Thyroid gland (tissue), 4 donors: Measurements from ENCODE around the gene NDST1. TPM values are rescaled to one million over a fixed set of nuclear protein-coding genes. Genes with fewer than 3 reads are reported as not detected.

ENCODE experiments used
- DNase-seq, 2 donors: peaks; one replicate each; pipeline ENCODE4 v3.0.0-alpha.2; 2019
- H3K27ac ChIP-seq, 3 donors: fragments of 200-600 bp; sonication (generic); 1 replicate in 2 of 3; 2 replicates in 1 of 3; pipeline ENCODE4 v1.5.1; 2016 to 2019; ENCODE audit warnings: mild to moderate bottlenecking in 1 of 3, moderate library complexity in 1 of 3
- H3K27me3 ChIP-seq: fragments of 200-600 bp; sonication (generic); one replicate; pipeline ENCODE4 v1.5.1; 2019
- H3K36me3 ChIP-seq, 2 donors: fragments of 200-600 bp; sonication (generic); one replicate each; pipeline ENCODE4 v1.5.1; 2016 to 2019
- H3K4me1 ChIP-seq, 2 donors: fragments of 200-600 bp; sonication (generic); one replicate each; pipeline ENCODE4 v1.5.1; 2017 to 2019
- H3K4me3 ChIP-seq, 3 donors: fragments of 200-600 bp; sonication (generic); replicated peaks in 1 of 3; 1 replicate in 2 of 3; 2 replicates in 1 of 3; pipeline ENCODE4 v1.5.1; 2016; ENCODE audit warnings: mild to moderate bottlenecking in 1 of 3
- H3K9me3 ChIP-seq: fragments of 200-600 bp; sonication (generic); one replicate; pipeline ENCODE4 v1.5.1; 2017
- POLR2A ChIP-seq, 2 donors: fragments of 450-650 bp; IDR thresholded peaks; one replicate each; pipeline ENCODE4 v1.6.1; 2017; ENCODE audit warnings: antibody characterized with exemption in 2 of 2, mild to moderate bottlenecking in 2 of 2, moderate library complexity in 1 of 2
- WGBS, 2 donors: methylation state at CpG; one replicate each; pipeline ENCODE4 v1.1.5; 2017; 5-methylcytosine and 5-hydroxymethylcytosine counted together
- intact Hi-C: fragments of 100-400 bp; cut with DNase I; formaldehyde crosslinking; loops from one replicate; pipeline ENCODE4 v1.15.1; 2023
- total RNA-seq, 4 donors: library from RNA; depleted of rRNA; stranded (reverse); fragments of >200 nt; gene quantifications; one replicate each; pipeline ENCODE4 v1.2.3, GENCODE V29; 2016
- TF ChIP-seq, protein P1 (sequence below), 6 experiments: fragments of 200-600 bp in 3 of 6; fragments of 450-650 bp in 3 of 6; sonication (generic) in 3 of 6; IDR thresholded peaks; one replicate each; pipeline ENCODE4 v1.5.1; 2016 to 2019; ENCODE audit warnings: antibody characterized with exemption in 6 of 6, mild to moderate bottlenecking in 2 of 6, inconsistent platforms in 1 of 6, moderate library complexity in 1 of 6

Gene NDST1
- total RNA-seq, 4 donors from 2014 or later, result 84.9 to 171 (median 113) TPM

DNA sequence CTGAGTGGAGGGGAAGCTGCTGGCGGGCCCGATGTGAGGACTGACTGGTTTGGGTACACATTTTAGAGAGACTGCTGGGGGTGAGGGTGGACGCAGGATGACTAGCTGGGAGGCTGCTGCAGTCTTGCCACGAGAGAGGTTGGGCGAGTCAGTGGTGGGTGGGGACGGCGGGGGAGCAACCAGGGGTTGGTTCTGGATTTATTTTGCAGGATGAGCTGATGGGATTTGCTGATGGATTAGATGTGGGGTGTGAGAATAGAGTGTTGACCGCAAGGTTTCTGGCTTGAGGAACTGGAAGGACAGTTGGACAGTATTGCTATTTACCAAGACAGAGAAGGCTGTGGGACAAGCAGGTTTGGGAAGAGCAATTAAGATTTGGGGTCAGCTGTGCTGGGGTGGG, 5.8 kb upstream of the NDST1 start:
- Histone ChIP-seq H3K36me3 (no peaks in the 10 kb centered on the region), H3K27me3 (no peaks in the 10 kb centered on the region), H3K9me3 (no peaks in the 10 kb centered on the region), H3K4me1 (peaks cover 96 to 100% of the 10 kb centered on the region in 2 donors), H3K4me3 (no peak overlapping the region), H3K27ac (peak overlapping the region; percentile 95 to 98 (median 96))
- TF ChIP-seq, protein P1, sequence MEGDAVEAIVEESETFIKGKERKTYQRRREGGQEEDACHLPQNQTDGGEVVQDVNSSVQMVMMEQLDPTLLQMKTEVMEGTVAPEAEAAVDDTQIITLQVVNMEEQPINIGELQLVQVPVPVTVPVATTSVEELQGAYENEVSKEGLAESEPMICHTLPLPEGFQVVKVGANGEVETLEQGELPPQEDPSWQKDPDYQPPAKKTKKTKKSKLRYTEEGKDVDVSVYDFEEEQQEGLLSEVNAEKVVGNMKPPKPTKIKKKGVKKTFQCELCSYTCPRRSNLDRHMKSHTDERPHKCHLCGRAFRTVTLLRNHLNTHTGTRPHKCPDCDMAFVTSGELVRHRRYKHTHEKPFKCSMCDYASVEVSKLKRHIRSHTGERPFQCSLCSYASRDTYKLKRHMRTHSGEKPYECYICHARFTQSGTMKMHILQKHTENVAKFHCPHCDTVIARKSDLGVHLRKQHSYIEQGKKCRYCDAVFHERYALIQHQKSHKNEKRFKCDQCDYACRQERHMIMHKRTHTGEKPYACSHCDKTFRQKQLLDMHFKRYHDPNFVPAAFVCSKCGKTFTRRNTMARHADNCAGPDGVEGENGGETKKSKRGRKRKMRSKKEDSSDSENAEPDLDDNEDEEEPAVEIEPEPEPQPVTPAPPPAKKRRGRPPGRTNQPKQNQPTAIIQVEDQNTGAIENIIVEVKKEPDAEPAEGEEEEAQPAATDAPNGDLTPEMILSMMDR (IDR thresholded peaks at IDR 0.05), result no peak
- no peak for TF ChIP-seq POLR2A (IDR thresholded peaks at IDR 0.05)
- 66 to 67% methylated on average over 8 of the region's 8 CpGs for WGBS, 2 donors
- intact Hi-C loops, result no loop called here
- peak in 1 of 2 donors; percentile 26 for DNase-seq

GRCh38 chr5:150502847-150503246, 5.1 kb upstream of the NDST1 start:
- no peak for TF ChIP-seq POLR2A (IDR thresholded peaks at IDR 0.05)
- TF ChIP-seq, protein P1 (IDR thresholded peaks at IDR 0.05), result no peak
- H3K27me3 ChIP-seq, result no peaks in the 10 kb centered on the region
- H3K9me3 ChIP-seq, result no peaks in the 10 kb centered on the region
- intact Hi-C loops, result no loop called here
- H3K36me3 ChIP-seq, result no peaks in the 10 kb centered on the region
- peaks cover 95 to 100% of the 10 kb centered on the region in 2 donors for H3K4me1 ChIP-seq
- WGBS, 2 donors, result 89 to 90% methylated on average over 3 of the region's 3 CpGs
- H3K27ac ChIP-seq, result peak overlapping the region; percentile 95 to 98 (median 96)
- no peak overlapping the region for H3K4me3 ChIP-seq
- DNase-seq, result no peak

- H3K27me3 ChIP-seq, result no peaks in the 10 kb centered on the region
- peaks cover 95 to 100% of the 10 kb centered on the region in 2 donors for H3K4me1 ChIP-seq
- TF ChIP-seq, protein P1 (IDR thresholded peaks at IDR 0.05), result no peak
- no peak for TF ChIP-seq POLR2A (IDR thresholded peaks at IDR 0.05)
- H3K36me3 ChIP-seq, result no peaks in the 10 kb centered on the region
- H3K27ac ChIP-seq, result peak overlapping the region; percentile 95 to 98 (median 96)
- no peaks in the 10 kb centered on the region for H3K9me3 ChIP-seq
- 44 to 59% methylated on average over 4 of the region's 4 CpGs for WGBS, 2 donors
- intact Hi-C loops, result no loop called here
- H3K4me3 ChIP-seq, result no peak overlapping the region
- peak; percentile 78 to 80 for DNase-seq
These were observed 4.5 kb upstream of the NDST1 start for GRCh38 chr5:150503386-150503785.

DNA sequence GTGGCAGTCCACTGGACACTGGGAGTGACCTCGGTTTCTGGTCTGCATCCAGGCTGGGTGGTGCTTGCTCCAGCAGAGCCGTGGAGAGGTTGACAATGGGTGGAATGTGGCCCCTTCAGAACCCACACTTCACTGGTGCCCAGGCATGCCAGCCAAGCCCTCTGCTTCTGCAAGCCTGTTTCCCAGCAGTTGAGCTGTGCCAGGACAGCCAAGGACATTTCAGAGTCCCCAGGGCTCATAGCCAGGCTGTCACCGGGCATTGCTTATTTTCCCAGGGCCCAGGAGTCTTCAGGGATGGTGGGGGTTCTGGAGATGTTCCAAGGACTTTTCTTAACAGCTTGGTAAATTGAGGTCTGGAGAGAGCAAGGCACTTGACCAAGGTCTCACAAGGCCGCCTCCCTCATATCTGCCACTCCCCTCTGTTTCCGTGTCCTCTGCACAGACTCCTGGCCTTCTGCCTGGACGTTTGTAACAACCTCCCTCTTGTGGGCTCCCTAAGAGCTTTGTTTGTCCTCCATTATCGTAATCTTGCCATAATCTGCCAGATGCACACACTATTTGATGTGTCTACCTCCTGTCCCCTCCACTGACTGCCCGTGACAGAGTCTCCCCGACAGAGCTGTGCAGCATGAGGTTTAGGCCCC, 3.8 kb upstream of the NDST1 start:
- H3K4me3 ChIP-seq, result no peak overlapping the region
- peaks cover 95 to 100% of the 10 kb centered on the region in 2 donors for H3K4me1 ChIP-seq
- H3K27ac ChIP-seq, result peak overlapping the region; percentile 95 to 98 (median 96)
- H3K36me3 ChIP-seq, result no peaks in the 10 kb centered on the region
- no peak for TF ChIP-seq POLR2A (IDR thresholded peaks at IDR 0.05)
- no peaks in the 10 kb centered on the region for H3K9me3 ChIP-seq
- intact Hi-C loops, result no loop called here
- H3K27me3 ChIP-seq, result no peaks in the 10 kb centered on the region
- 9 to 12% methylated on average over 8 to 9 of the region's 9 CpGs for WGBS, 2 donors
- peak; percentile 99 to 100 for DNase-seq

DNA sequence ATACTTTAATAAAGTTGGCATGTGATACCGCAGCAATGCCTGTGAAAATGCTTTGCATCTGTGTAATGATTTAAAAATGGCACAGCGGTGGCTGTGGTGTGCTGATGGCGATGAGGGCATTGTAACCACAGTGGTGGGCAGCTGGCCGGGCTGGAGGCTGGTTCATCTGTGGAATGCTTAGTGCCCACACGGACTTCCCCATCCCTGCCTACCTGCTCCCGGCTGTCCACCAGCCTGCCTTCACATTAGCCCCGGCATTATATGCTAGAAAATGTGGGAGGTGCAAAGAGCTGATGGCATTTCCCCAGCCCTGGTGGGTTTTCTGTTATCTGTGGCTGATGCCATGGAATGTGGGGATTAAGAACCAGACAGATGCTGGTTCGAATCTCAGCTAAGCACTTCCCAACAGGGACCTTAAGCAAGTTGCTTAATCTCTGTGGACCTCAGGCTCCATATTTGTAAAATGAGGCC, 2.9 kb upstream of the NDST1 start:
- Histone ChIP-seq H3K36me3 (no peaks in the 10 kb centered on the region), H3K27me3 (no peaks in the 10 kb centered on the region), H3K27ac (peak overlapping the region; percentile 95 to 98 (median 96)), H3K4me3 (no peak overlapping the region), H3K4me1 (peaks cover 95 to 100% of the 10 kb centered on the region in 2 donors), H3K9me3 (no peaks in the 10 kb centered on the region)
- no peak for TF ChIP-seq POLR2A (IDR thresholded peaks at IDR 0.05)
- TF ChIP-seq, protein P1 (IDR thresholded peaks at IDR 0.05), result no peak
- intact Hi-C loops, result no loop called here
- DNase-seq, result no peak
- 73 to 76% methylated on average over 8 of the region's 8 CpGs for WGBS, 2 donors
